GM23338 (cell line): ENCODE measurements around the gene MSN. TPM values are rescaled to one million over a fixed set of nuclear protein-coding genes. Genes with fewer than 3 reads are reported as not detected.

Experiments
- ATAC-seq: fragments of 200-7000 bp; cut with Tn5 transposase; 3 replicates; pipeline ENCODE4 v1.9.1; 2020
- DNase-seq: peaks from one replicate; pipeline ENCODE4 v3.0.0-alpha.2; 2015; ENCODE audit warnings: low spot score
- H2AFZ ChIP-seq: fragments of 200-600 bp; sonication (generic); 2 replicates; pipeline ENCODE4 v1.8.0; 2016; ENCODE audit warnings: antibody characterized with exemption, mild to moderate bottlenecking, moderate library complexity
- H3F3A ChIP-seq: fragments of 200-600 bp; sonication (generic); replicated peaks from 2 replicates; pipeline ENCODE4 v1.8.0; 2017; ENCODE audit warnings: antibody characterized with exemption, mixed run types, low read depth
- H3K27ac ChIP-seq: fragments of 200-600 bp; sonication (generic); 2 replicates; pipeline ENCODE4 v1.6.1; 2016; ENCODE audit warnings: low read depth
- H3K27me3 ChIP-seq: fragments of 200-600 bp; sonication (generic); 2 replicates; pipeline ENCODE4 v1.8.0; 2016; ENCODE audit warnings: mild to moderate bottlenecking, mixed run types, moderate library complexity; ENCODE audit not compliant: insufficient read depth
- H3K36me3 ChIP-seq: fragments of 200-600 bp; sonication (generic); 2 replicates; pipeline ENCODE4 v1.8.0; 2016; ENCODE audit warnings: mild to moderate bottlenecking; ENCODE audit not compliant: insufficient read depth
- H3K4me1 ChIP-seq: fragments of 200-600 bp; sonication (generic); 2 replicates; pipeline ENCODE4 v1.8.0; 2016; ENCODE audit warnings: mild to moderate bottlenecking, moderate library complexity; ENCODE audit not compliant: insufficient read depth
- H3K4me2 ChIP-seq: fragments of 200-600 bp; sonication (generic); 2 replicates; pipeline ENCODE4 v1.7.1; 2017; ENCODE audit warnings: mixed run types
- H3K4me3 ChIP-seq: fragments of 200-600 bp; sonication (generic); 2 replicates; pipeline ENCODE4 v1.6.1; 2016; ENCODE audit warnings: mixed run types
- H3K79me2 ChIP-seq: fragments of 200-600 bp; sonication (generic); replicated peaks from 2 replicates; pipeline ENCODE4 v1.8.0; 2017; ENCODE audit warnings: mild to moderate bottlenecking; ENCODE audit not compliant: insufficient read depth
- H3K9me2 ChIP-seq: fragments of 200-600 bp; sonication (generic); 2 replicates; pipeline ENCODE4 v1.8.0; 2017; ENCODE audit not compliant: insufficient read depth
- H4K20me1 ChIP-seq: fragments of 200-600 bp; sonication (generic); replicated peaks from 2 replicates; pipeline ENCODE4 v1.8.0; 2017; ENCODE audit warnings: mild to moderate bottlenecking; ENCODE audit not compliant: insufficient read depth
- H3K27ac Mint-ChIP-seq: 2 replicates; pipeline ENCODE4 v1.8.0; 2020; ENCODE audit warnings: inconsistent platforms, mild to moderate bottlenecking, moderate library complexity, mixed read lengths
- H3K27me3 Mint-ChIP-seq: 3 replicates; pipeline ENCODE4 v1.8.0; 2022; ENCODE audit warnings: low read depth, mild to moderate bottlenecking, moderate library complexity, mixed read lengths, inconsistent platforms; ENCODE audit not compliant: insufficient read depth, poor library complexity
- H3K36me3 Mint-ChIP-seq: 3 replicates; pipeline ENCODE4 v1.8.0; 2021; ENCODE audit warnings: low read depth, mild to moderate bottlenecking, inconsistent platforms, moderate library complexity, mixed read lengths
- H3K4me1 Mint-ChIP-seq: 3 replicates; pipeline ENCODE4 v1.8.0; 2020; ENCODE audit warnings: mild to moderate bottlenecking, inconsistent platforms, mixed read lengths
- H3K4me3 Mint-ChIP-seq: 3 replicates; pipeline ENCODE4 v1.8.0; 2021; ENCODE audit warnings: moderate library complexity, mild to moderate bottlenecking, inconsistent platforms, mixed read lengths
- H3K9me3 Mint-ChIP-seq: 3 replicates; pipeline ENCODE4 v1.8.0; 2020; ENCODE audit warnings: moderate library complexity, mild to moderate bottlenecking, inconsistent platforms, mixed read lengths
- CREB1 ChIP-seq: fragments of 250-450 bp; sonication (Bioruptor Pico); IDR thresholded peaks from 2 replicates; pipeline ENCODE4 v1.5.0; 2020; ENCODE audit warnings: low read depth, mild to moderate bottlenecking, moderate library complexity
- EZH2phosphoT487 ChIP-seq: fragments of 200-600 bp; sonication (generic); IDR thresholded peaks from one replicate; pipeline ENCODE4 v1.8.1; 2018; ENCODE audit warnings: antibody characterized with exemption; ENCODE audit not compliant: unreplicated experiment
- JUNB ChIP-seq: IDR thresholded peaks from one replicate; pipeline ENCODE4 v1.6.1; 2016; ENCODE audit warnings: antibody characterized with exemption; ENCODE audit not compliant: unreplicated experiment
- NANOG ChIP-seq: IDR thresholded peaks from 2 replicates; pipeline ENCODE4 v1.6.1; 2016; ENCODE audit warnings: antibody characterized with exemption, borderline replicate concordance
- POLR2AphosphoS5 ChIP-seq: IDR thresholded peaks from 2 replicates; pipeline ENCODE4 v1.6.1; 2016; ENCODE audit warnings: antibody characterized with exemption, low read depth
- STAT1 ChIP-seq: IDR thresholded peaks from one replicate; pipeline ENCODE4 v1.6.1; 2016; ENCODE audit warnings: antibody characterized with exemption; ENCODE audit not compliant: unreplicated experiment
- ZNF331 ChIP-seq: fragments of 250-450 bp; sonication (Bioruptor Pico); IDR thresholded peaks from 2 replicates; pipeline ENCODE4 v1.5.0; 2020; ENCODE audit warnings: low read depth, mild to moderate bottlenecking, moderate library complexity
- polyA plus RNA-seq: library from polyadenylated mRNA; unstranded; fragments of >200 nt; fragmentation: Nextera tagmentation; extraction: Ambion mirVana; gene quantifications from 2 replicates; pipeline ENCODE4 v1.2.1, GENCODE V29; 2016
- total RNA-seq: library from RNA; depleted of rRNA; stranded (reverse); fragments of >200 nt; shearing (Covaris generic); gene quantifications from 2 replicates; pipeline ENCODE4 v1.2.3, GENCODE V29; 2014
- TF ChIP-seq, protein P1 (sequence below): fragments of 250-450 bp; sonication (Bioruptor Pico); IDR thresholded peaks from 2 replicates; pipeline ENCODE4 v1.5.0; 2020; ENCODE audit warnings: mild to moderate bottlenecking, moderate library complexity
- TF ChIP-seq, protein P2 (sequence below): IDR thresholded peaks from one replicate; pipeline ENCODE4 v1.6.1; 2018; ENCODE audit warnings: antibody characterized with exemption; ENCODE audit not compliant: unreplicated experiment
- TF ChIP-seq, protein P3 (sequence below), 2 experiments: fragments of 200-600 bp in 1 of 2; sonication (generic) in 1 of 2; conservative IDR thresholded peaks; 2 replicates each; pipeline versions ENCODE4 v1.5.1 to v1.6.1; 2016 to 2017; ENCODE audit warnings: antibody characterized with exemption in 2 of 2, low read depth in 2 of 2, mild to moderate bottlenecking in 2 of 2, moderate library complexity in 1 of 2
- TF ChIP-seq, protein P4 (sequence below): IDR thresholded peaks from 2 replicates; pipeline ENCODE4 v1.6.1; 2016; ENCODE audit warnings: antibody characterized with exemption

The MSN gene
- total and polyA plus RNA-seq, 2 experiments from 2014 or later, result 49.2 to 120 TPM

DNA sequence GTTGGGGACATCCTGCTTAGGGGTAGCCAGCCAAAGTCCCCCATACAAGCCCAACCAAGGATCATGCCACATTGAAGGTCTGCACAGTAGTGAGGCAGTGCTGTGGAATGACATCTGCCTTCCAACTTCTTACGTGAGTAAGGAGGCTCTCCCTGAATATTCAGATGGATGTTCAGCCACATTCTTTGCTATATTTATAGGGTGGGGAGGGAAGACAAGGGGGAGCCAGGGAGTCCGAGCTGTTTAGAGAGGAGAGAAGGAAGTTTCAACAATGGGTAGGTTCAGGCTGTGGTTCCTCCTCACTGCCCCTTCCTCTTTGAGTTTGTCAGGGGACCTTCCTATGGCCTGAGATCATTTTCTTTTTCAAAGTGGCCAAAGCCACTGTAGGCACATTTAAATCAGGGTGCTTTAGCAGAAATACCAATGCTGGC is 29.8 kb downstream of the MSN start (continued):
- TF ChIP-seq, protein P1, sequence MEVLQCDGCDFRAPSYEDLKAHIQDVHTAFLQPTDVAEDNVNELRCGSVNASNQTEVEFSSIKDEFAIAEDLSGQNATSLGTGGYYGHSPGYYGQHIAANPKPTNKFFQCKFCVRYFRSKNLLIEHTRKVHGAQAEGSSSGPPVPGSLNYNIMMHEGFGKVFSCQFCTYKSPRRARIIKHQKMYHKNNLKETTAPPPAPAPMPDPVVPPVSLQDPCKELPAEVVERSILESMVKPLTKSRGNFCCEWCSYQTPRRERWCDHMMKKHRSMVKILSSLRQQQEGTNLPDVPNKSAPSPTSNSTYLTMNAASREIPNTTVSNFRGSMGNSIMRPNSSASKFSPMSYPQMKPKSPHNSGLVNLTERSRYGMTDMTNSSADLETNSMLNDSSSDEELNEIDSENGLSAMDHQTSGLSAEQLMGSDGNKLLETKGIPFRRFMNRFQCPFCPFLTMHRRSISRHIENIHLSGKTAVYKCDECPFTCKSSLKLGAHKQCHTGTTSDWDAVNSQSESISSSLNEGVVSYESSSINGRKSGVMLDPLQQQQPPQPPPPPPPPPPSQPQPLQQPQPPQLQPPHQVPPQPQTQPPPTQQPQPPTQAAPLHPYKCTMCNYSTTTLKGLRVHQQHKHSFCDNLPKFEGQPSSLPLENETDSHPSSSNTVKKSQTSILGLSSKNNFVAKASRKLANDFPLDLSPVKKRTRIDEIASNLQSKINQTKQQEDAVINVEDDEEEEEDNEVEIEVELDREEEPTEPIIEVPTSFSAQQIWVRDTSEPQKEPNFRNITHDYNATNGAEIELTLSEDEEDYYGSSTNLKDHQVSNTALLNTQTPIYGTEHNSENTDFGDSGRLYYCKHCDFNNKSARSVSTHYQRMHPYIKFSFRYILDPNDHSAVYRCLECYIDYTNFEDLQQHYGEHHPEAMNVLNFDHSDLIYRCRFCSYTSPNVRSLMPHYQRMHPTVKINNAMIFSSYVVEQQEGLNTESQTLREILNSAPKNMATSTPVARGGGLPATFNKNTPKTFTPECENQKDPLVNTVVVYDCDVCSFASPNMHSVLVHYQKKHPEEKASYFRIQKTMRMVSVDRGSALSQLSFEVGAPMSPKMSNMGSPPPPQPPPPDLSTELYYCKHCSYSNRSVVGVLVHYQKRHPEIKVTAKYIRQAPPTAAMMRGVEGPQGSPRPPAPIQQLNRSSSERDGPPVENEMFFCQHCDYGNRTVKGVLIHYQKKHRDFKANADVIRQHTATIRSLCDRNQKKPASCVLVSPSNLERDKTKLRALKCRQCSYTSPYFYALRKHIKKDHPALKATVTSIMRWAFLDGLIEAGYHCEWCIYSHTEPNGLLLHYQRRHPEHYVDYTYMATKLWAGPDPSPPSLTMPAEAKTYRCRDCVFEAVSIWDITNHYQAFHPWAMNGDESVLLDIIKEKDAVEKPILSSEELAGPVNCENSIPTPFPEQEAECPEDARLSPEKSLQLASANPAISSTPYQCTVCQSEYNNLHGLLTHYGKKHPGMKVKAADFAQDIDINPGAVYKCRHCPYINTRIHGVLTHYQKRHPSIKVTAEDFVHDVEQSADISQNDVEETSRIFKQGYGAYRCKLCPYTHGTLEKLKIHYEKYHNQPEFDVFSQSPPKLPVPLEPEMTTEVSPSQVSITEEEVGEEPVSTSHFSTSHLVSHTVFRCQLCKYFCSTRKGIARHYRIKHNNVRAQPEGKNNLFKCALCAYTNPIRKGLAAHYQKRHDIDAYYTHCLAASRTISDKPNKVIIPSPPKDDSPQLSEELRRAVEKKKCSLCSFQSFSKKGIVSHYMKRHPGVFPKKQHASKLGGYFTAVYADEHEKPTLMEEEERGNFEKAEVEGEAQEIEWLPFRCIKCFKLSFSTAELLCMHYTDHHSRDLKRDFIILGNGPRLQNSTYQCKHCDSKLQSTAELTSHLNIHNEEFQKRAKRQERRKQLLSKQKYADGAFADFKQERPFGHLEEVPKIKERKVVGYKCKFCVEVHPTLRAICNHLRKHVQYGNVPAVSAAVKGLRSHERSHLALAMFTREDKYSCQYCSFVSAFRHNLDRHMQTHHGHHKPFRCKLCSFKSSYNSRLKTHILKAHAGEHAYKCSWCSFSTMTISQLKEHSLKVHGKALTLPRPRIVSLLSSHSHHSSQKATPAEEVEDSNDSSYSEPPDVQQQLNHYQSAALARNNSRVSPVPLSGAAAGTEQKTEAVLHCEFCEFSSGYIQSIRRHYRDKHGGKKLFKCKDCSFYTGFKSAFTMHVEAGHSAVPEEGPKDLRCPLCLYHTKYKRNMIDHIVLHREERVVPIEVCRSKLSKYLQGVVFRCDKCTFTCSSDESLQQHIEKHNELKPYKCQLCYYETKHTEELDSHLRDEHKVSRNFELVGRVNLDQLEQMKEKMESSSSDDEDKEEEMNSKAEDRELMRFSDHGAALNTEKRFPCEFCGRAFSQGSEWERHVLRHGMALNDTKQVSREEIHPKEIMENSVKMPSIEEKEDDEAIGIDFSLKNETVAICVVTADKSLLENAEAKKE (CRISPR knock-in tag), result no peak

DNA sequence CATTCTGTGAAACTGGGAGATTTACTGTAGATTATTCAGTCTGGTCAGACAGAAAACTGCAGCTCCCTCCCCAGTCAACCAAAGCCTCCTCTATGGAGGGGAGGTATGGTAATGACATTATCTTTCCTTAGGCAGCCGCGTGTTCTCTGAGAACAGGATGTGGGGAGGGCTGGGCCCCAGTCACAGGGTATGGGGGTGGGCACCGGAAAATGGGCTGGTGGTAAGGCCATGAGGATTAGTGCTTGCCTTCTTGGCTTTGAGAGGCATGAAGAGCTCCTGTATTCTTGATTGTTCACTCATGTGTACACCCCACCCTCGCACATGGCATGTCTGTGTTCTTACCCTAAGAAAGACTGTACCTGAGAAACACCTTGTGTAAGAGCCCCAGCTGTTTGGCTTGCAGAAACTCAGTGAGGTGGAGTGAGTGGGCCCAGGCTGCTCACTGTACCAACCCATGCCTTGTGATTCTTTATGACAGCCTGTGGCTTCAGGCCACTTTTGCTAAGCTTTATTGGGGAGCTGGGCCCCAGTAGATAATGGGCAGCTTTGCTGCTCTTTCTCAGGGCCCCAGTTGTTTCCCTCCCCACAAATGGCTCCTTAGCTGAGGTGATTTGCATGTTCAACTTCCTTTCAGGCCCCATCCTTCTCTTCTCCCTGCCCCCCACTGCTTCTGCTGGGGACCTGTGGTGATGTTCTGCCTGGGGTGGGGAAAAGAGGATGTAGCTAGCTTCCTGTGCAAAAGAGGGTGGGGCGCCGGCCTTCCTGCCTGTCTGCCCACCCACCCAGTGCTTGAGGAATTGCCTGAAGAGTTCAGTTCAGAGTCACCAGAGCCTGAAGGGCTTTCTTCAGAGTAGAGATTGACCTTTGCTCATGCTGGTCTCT is 30.7 kb downstream of the MSN start:
- H3K27ac Mint-ChIP-seq, result no peak overlapping the region
- TF ChIP-seq CREB1 (CRISPR knock-in tag) (no peak), ZNF331 (CRISPR knock-in tag) (no peak), POLR2AphosphoS5 (no peak), NANOG (no peak), JUNB (no peak), EZH2phosphoT487 (no peak), STAT1 (no peak)
- TF ChIP-seq, protein P2, sequence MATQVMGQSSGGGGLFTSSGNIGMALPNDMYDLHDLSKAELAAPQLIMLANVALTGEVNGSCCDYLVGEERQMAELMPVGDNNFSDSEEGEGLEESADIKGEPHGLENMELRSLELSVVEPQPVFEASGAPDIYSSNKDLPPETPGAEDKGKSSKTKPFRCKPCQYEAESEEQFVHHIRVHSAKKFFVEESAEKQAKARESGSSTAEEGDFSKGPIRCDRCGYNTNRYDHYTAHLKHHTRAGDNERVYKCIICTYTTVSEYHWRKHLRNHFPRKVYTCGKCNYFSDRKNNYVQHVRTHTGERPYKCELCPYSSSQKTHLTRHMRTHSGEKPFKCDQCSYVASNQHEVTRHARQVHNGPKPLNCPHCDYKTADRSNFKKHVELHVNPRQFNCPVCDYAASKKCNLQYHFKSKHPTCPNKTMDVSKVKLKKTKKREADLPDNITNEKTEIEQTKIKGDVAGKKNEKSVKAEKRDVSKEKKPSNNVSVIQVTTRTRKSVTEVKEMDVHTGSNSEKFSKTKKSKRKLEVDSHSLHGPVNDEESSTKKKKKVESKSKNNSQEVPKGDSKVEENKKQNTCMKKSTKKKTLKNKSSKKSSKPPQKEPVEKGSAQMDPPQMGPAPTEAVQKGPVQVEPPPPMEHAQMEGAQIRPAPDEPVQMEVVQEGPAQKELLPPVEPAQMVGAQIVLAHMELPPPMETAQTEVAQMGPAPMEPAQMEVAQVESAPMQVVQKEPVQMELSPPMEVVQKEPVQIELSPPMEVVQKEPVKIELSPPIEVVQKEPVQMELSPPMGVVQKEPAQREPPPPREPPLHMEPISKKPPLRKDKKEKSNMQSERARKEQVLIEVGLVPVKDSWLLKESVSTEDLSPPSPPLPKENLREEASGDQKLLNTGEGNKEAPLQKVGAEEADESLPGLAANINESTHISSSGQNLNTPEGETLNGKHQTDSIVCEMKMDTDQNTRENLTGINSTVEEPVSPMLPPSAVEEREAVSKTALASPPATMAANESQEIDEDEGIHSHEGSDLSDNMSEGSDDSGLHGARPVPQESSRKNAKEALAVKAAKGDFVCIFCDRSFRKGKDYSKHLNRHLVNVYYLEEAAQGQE, result no peak
- TF ChIP-seq, protein P3, sequence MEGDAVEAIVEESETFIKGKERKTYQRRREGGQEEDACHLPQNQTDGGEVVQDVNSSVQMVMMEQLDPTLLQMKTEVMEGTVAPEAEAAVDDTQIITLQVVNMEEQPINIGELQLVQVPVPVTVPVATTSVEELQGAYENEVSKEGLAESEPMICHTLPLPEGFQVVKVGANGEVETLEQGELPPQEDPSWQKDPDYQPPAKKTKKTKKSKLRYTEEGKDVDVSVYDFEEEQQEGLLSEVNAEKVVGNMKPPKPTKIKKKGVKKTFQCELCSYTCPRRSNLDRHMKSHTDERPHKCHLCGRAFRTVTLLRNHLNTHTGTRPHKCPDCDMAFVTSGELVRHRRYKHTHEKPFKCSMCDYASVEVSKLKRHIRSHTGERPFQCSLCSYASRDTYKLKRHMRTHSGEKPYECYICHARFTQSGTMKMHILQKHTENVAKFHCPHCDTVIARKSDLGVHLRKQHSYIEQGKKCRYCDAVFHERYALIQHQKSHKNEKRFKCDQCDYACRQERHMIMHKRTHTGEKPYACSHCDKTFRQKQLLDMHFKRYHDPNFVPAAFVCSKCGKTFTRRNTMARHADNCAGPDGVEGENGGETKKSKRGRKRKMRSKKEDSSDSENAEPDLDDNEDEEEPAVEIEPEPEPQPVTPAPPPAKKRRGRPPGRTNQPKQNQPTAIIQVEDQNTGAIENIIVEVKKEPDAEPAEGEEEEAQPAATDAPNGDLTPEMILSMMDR (conservative IDR thresholded peaks at IDR 0.05; ENCODE audit: low read depth in 2 of 2), result no peak
- TF ChIP-seq, protein P4, sequence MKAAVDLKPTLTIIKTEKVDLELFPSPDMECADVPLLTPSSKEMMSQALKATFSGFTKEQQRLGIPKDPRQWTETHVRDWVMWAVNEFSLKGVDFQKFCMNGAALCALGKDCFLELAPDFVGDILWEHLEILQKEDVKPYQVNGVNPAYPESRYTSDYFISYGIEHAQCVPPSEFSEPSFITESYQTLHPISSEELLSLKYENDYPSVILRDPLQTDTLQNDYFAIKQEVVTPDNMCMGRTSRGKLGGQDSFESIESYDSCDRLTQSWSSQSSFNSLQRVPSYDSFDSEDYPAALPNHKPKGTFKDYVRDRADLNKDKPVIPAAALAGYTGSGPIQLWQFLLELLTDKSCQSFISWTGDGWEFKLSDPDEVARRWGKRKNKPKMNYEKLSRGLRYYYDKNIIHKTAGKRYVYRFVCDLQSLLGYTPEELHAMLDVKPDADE, result no peak

More for the DNA sequence above, 30.7 kb downstream of the MSN start:
- H3K4me2 ChIP-seq, result no peak overlapping the region
- H3K9me2 ChIP-seq, result no peaks in the 10 kb centered on the region
- Mint-ChIP-seq H3K4me1 (peaks cover 36% of the 10 kb centered on the region), H3K36me3 (peaks cover 3% of the 10 kb centered on the region; the same call in 1 of the 3 replicates), H3K4me3 (no peak overlapping the region), H3K27me3 (peaks cover 1% of the 10 kb centered on the region), H3K9me3 (no peaks in the 10 kb centered on the region)
- H2AFZ ChIP-seq, result no peak overlapping the region
- H3K27me3 ChIP-seq, result no peaks in the 10 kb centered on the region
- no peaks in the 10 kb centered on the region for H3F3A ChIP-seq
- peaks cover 42% of the 10 kb centered on the region for H3K79me2 ChIP-seq
- H3K36me3 ChIP-seq, result no peaks in the 10 kb centered on the region
- H3K27ac ChIP-seq, result 0 out of 2 replicates have a peak overlapping the region, but pooled peaks have one; percentile 45
- H3K4me1 ChIP-seq, result peaks cover 25% of the 10 kb centered on the region
- DNase-seq, result peak; percentile 15
- H3K4me3 ChIP-seq, result no peak overlapping the region
- ATAC-seq, result peak; percentile 36; the same call in 1 of the 3 replicates
- H4K20me1 ChIP-seq, result no peaks in the 10 kb centered on the region
